Thyroid gland (tissue), 4 donors: ENCODE data around the gene INSC. TPM values are rescaled to one million over a fixed set of nuclear protein-coding genes. Genes with fewer than 3 reads are reported as not detected.
A peak's percentile ranks its signal among the peaks of the same experiment; 100 is the strongest.

Experiments used
- DNase-seq, 2 donors: peaks; one replicate each; pipeline ENCODE4 v3.0.0-alpha.2; 2019
- H3K27ac ChIP-seq, 3 donors: fragments of 200-600 bp; sonication (generic); 1 replicate in 2 of 3; 2 replicates in 1 of 3; pipeline ENCODE4 v1.5.1; 2016 to 2019; ENCODE audit warnings: mild to moderate bottlenecking in 1 of 3, moderate library complexity in 1 of 3
- H3K27me3 ChIP-seq: fragments of 200-600 bp; sonication (generic); one replicate; pipeline ENCODE4 v1.5.1; 2019
- H3K36me3 ChIP-seq, 2 donors: fragments of 200-600 bp; sonication (generic); one replicate each; pipeline ENCODE4 v1.5.1; 2016 to 2019
- H3K4me1 ChIP-seq, 2 donors: fragments of 200-600 bp; sonication (generic); one replicate each; pipeline ENCODE4 v1.5.1; 2017 to 2019
- H3K4me3 ChIP-seq, 3 donors: fragments of 200-600 bp; sonication (generic); replicated peaks in 1 of 3; 1 replicate in 2 of 3; 2 replicates in 1 of 3; pipeline ENCODE4 v1.5.1; 2016; ENCODE audit warnings: mild to moderate bottlenecking in 1 of 3
- H3K9me3 ChIP-seq: fragments of 200-600 bp; sonication (generic); one replicate; pipeline ENCODE4 v1.5.1; 2017
- POLR2A ChIP-seq, 2 donors: fragments of 450-650 bp; IDR thresholded peaks; one replicate each; pipeline ENCODE4 v1.6.1; 2017; ENCODE audit warnings: antibody characterized with exemption in 2 of 2, mild to moderate bottlenecking in 2 of 2, moderate library complexity in 1 of 2
- WGBS, 2 donors: methylation state at CpG; one replicate each; pipeline ENCODE4 v1.1.5; 2017; 5-methylcytosine and 5-hydroxymethylcytosine counted together
- intact Hi-C: fragments of 100-400 bp; cut with DNase I; formaldehyde crosslinking; loops from one replicate; pipeline ENCODE4 v1.15.1; 2023
- total RNA-seq, 4 donors: library from RNA; depleted of rRNA; stranded (reverse); fragments of >200 nt; gene quantifications; one replicate each; pipeline ENCODE4 v1.2.3, GENCODE V29; 2016
- TF ChIP-seq, protein P1 (sequence below), 6 experiments: fragments of 200-600 bp in 3 of 6; fragments of 450-650 bp in 3 of 6; sonication (generic) in 3 of 6; IDR thresholded peaks; one replicate each; pipeline ENCODE4 v1.5.1; 2016 to 2019; ENCODE audit warnings: antibody characterized with exemption in 6 of 6, mild to moderate bottlenecking in 2 of 6, inconsistent platforms in 1 of 6, moderate library complexity in 1 of 6

INSC gene
- total RNA-seq, 4 donors from 2014 or later, result 0.38 to 1.2 (median 0.54) TPM; not detected in 1

DNA sequence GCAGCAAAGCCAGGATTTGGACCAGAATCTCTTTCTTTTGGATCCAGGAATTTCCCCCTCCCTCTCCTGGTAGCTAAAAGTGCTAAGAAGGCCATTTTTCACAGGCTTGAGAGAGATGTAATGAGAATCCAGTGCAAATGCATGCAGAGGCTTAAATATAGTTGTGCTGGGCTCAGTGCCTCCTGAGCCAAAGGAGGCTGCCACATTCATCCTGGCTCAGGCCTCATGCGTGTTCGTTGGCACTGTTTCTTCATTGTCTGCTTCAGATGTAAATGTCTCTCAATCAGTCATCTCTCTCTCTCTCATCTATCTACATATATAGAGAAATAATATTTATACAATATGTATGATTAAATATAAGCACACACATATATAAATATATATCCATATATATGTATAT, 83.6 kb downstream of the INSC start:
- Histone ChIP-seq H3K27ac (no peak overlapping the region), H3K4me3 (no peak overlapping the region), H3K4me1 (no peaks in the 10 kb centered on the region), H3K9me3 (no peaks in the 10 kb centered on the region), H3K27me3 (no peaks in the 10 kb centered on the region), H3K36me3 (no peaks in the 10 kb centered on the region)
- no peak for DNase-seq
- no peak for TF ChIP-seq POLR2A (IDR thresholded peaks at IDR 0.05)
- TF ChIP-seq, protein P1, sequence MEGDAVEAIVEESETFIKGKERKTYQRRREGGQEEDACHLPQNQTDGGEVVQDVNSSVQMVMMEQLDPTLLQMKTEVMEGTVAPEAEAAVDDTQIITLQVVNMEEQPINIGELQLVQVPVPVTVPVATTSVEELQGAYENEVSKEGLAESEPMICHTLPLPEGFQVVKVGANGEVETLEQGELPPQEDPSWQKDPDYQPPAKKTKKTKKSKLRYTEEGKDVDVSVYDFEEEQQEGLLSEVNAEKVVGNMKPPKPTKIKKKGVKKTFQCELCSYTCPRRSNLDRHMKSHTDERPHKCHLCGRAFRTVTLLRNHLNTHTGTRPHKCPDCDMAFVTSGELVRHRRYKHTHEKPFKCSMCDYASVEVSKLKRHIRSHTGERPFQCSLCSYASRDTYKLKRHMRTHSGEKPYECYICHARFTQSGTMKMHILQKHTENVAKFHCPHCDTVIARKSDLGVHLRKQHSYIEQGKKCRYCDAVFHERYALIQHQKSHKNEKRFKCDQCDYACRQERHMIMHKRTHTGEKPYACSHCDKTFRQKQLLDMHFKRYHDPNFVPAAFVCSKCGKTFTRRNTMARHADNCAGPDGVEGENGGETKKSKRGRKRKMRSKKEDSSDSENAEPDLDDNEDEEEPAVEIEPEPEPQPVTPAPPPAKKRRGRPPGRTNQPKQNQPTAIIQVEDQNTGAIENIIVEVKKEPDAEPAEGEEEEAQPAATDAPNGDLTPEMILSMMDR (IDR thresholded peaks at IDR 0.05), result no peak
- intact Hi-C loops, result no loop called here
- WGBS, 2 donors, result 89 to 95% methylated on average over 2 of the region's 2 CpGs

DNA sequence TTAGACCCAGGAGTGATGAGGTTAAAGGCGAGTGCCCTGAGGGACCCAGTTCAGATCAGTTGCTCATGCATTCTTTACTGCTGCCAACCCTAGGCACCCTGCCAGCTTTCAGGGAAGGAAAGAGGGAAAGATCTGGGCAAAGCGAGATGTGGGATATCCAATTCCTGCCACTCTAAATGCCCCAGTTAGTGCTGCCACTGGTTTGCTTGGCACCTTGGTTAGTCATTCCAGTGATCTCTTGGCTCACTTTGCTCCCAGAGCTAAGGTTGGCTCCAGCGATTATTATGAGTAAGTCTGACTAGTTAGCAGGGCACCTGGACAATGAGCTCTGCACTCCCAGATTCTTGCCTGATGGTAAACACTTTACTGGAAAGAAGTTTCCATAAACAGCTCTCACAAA, 85.0 kb downstream of the INSC start:
- TF ChIP-seq POLR2A (IDR thresholded peaks at IDR 0.05), result no peak
- TF ChIP-seq, protein P1 (IDR thresholded peaks at IDR 0.05), result no peak
- no peaks in the 10 kb centered on the region for H3K36me3 ChIP-seq
- H3K4me3 ChIP-seq, result no peak overlapping the region
- H3K27me3 ChIP-seq, result no peaks in the 10 kb centered on the region
- peak in 1 of 2 donors; percentile 48 for DNase-seq
- no peaks in the 10 kb centered on the region for H3K9me3 ChIP-seq
- no peak overlapping the region for H3K27ac ChIP-seq
- intact Hi-C loops, result no loop called here
- WGBS, 2 donors, result 49 to 51% methylated on average over 3 of the region's 3 CpGs
- no peaks in the 10 kb centered on the region for H3K4me1 ChIP-seq

DNA sequence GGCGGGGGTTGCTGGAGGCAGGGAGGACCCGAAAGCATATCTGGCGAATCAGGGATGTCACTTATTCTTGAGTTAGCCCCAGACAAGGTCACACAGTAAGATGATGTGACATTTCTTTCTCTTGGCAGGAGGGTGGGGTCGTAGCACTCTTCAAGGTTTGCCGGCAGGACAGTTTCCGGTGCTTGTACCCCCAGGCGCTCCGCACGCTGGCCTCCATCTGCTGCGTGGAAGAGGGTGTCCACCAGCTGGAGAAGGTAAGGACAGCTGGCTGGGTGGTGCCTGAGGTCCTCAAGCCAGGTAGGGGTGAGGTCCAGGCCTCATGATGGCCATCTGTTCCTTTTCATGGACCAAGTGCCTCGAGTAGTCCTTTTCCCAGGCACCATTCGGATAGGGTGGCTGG, 86.0 kb downstream of the INSC start:
- Histone ChIP-seq H3K4me1 (no peaks in the 10 kb centered on the region), H3K4me3 (no peak overlapping the region), H3K27me3 (no peaks in the 10 kb centered on the region), H3K36me3 (no peaks in the 10 kb centered on the region), H3K9me3 (no peaks in the 10 kb centered on the region), H3K27ac (no peak overlapping the region)
- intact Hi-C loops, result no loop called here
- WGBS, 2 donors, result 94 to 99% methylated on average over 11 to 12 of the region's 12 CpGs
- DNase-seq, result no peak
- TF ChIP-seq, protein P1 (IDR thresholded peaks at IDR 0.05), result no peak
- no peak for TF ChIP-seq POLR2A (IDR thresholded peaks at IDR 0.05)

DNA sequence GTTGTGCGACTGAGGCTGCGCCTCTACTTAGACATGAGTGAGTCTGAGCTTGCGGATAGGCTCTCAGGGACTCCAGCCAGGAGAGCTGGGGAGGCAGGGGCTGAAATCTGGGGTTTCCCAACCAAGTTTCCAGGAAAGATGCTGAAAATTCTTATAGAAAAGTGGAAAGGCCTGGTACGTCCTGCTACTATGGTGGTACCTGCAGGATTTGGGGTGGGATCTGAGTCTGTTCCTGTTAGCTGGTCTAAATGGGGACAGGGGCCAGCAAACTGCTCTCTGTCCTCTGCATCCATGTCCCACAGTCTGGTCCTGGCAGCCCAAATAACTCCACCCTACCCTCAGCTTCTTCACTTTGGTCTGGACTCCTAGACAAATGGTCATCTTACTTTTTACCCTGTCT, 86.9 kb downstream of the INSC start:
- 98 to 99% methylated on average over 4 of the region's 4 CpGs for WGBS, 2 donors
- no peak for TF ChIP-seq POLR2A (IDR thresholded peaks at IDR 0.05)
- TF ChIP-seq, protein P1 (IDR thresholded peaks at IDR 0.05), result no peak
- no peak overlapping the region for H3K27ac ChIP-seq
- no peak overlapping the region for H3K4me3 ChIP-seq
- H3K4me1 ChIP-seq, result no peaks in the 10 kb centered on the region
- no peaks in the 10 kb centered on the region for H3K27me3 ChIP-seq
- intact Hi-C loops, result no loop called here
- no peaks in the 10 kb centered on the region for H3K9me3 ChIP-seq
- no peak for DNase-seq
- H3K36me3 ChIP-seq, result no peaks in the 10 kb centered on the region

DNA sequence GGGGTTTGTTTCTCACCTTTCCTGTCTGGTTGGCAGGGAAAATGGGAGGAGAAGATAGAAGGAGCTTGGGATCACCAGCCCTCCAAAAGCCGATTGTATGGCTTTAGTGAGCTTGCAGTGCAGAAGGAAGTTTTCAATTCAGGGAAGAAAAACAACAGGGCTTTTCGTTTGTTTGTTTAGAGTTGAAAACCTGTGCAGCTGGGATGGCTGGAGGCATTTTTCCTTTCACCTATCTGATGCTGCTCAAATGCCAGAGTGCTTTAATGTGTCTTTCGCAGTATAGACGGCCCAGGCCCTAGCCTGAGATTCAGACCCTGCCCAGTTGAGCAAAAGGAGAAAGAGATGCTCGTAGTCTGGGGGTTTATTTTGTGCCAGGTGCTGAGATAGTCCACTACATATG, 87.9 kb downstream of the INSC start:
- Histone ChIP-seq H3K27ac (no peak overlapping the region), H3K4me1 (no peaks in the 10 kb centered on the region), H3K4me3 (no peak overlapping the region), H3K27me3 (no peaks in the 10 kb centered on the region), H3K36me3 (no peaks in the 10 kb centered on the region), H3K9me3 (no peaks in the 10 kb centered on the region)
- 61 to 72% methylated on average over 5 of the region's 5 CpGs for WGBS, 2 donors
- no peak for DNase-seq
- TF ChIP-seq, protein P1 (IDR thresholded peaks at IDR 0.05), result no peak
- TF ChIP-seq POLR2A (IDR thresholded peaks at IDR 0.05), result no peak
- intact Hi-C loops, result no loop called here
